GM12878 (cell line): ENCODE results near the gene MVB12B. TPM values are rescaled to one million over a fixed set of nuclear protein-coding genes. Genes with fewer than 3 reads are reported as not detected.
"Not testable (repeated sequence)": the region's sequence is repeated elsewhere in the genome, so short reads cannot be mapped to it uniquely, and the experiment has no call there.

Experiments used
- ATAC-seq: fragments of 200-7000 bp; cut with Tn5 transposase; 3 replicates; pipeline ENCODE4 v1.9.1; 2020; ENCODE audit warnings: mild to moderate bottlenecking, moderate library complexity
- BruUV-seq: library from RNA; stranded (reverse); fragments of 400-500 nt; replicated peaks from 2 replicates; lab custom pipeline; 2021; lab: Mats Ljungman, UMichigan
- CTCF ChIA-PET: fragments of 300-600 bp; sonication (Branson Sonifier 250); formaldehyde crosslinking; extraction: SDS; loops from one replicate; lab custom pipeline; 2021; ENCODE audit warnings: inconsistent platforms; lab: Yijun Ruan, JAX
- POLR2A ChIA-PET: fragments of 350-600 bp; formaldehyde crosslinking; extraction: SDS; loops from one replicate; lab custom pipeline; 2021; ENCODE audit warnings: inconsistent platforms; lab: Charles Lee
- RAD21 ChIA-PET: fragments of 300-600 bp; sonication (Branson Sonifier 250); formaldehyde crosslinking; loops from one replicate; lab custom pipeline; 2023; ENCODE audit warnings: antibody characterized with exemption; ENCODE audit not compliant: unreplicated experiment; lab: Charles Lee
- SMC1A ChIA-PET: fragments of 300-600 bp; sonication (Branson Sonifier 250); formaldehyde crosslinking; loops from one replicate; lab custom pipeline; 2023; ENCODE audit not compliant: unreplicated experiment, uncharacterized antibody; lab: Charles Lee
- DNase-seq: peaks from one replicate; pipeline ENCODE4 v3.0.0-alpha.2; 2011; ENCODE audit warnings: low read depth, low spot score
- FAIRE-seq: peaks from 3 replicates; lab custom pipeline; 2011; peaks lifted over from hg19 to GRCh38; lab: Jason Lieb, UNC
- H2AFZ ChIP-seq: 2 replicates; pipeline ENCODE4 v1.6.0; 2011; ENCODE audit warnings: low read depth, low read length, control low read depth; ENCODE audit not compliant: control insufficient read depth
- H3K27ac ChIP-seq: 2 replicates; pipeline ENCODE4 v1.5.1; 2011; ENCODE audit warnings: control low read depth; ENCODE audit not compliant: control insufficient read depth, insufficient read depth
- H3K27me3 ChIP-seq, 2 experiments: replicated peaks in 1 of 2; 2 replicates each; pipeline versions ENCODE4 v1.6.0 to v1.6.1; 2011; ENCODE audit warnings: low read length in 1 of 2; ENCODE audit not compliant: control insufficient read depth in 2 of 2, insufficient read depth in 2 of 2
- H3K36me3 ChIP-seq, 2 experiments: 2 replicates each; pipeline ENCODE4 v1.5.1; 2011; ENCODE audit warnings: low read length in 1 of 2; ENCODE audit not compliant: control insufficient read depth in 2 of 2, insufficient read depth in 2 of 2
- H3K4me1 ChIP-seq: 2 replicates; pipeline ENCODE4 v1.6.1; 2011; ENCODE audit warnings: mild to moderate bottlenecking, low read length, moderate library complexity, mixed read lengths; ENCODE audit not compliant: control insufficient read depth, insufficient read depth
- H3K4me2 ChIP-seq: 2 replicates; pipeline ENCODE4 v1.6.0; 2011; ENCODE audit warnings: control low read depth; ENCODE audit not compliant: control insufficient read depth, insufficient read depth
- H3K4me3 ChIP-seq: fragments of 200-600 bp; sonication (generic); 2 replicates; pipeline ENCODE4 v1.5.1; 2016
- H3K79me2 ChIP-seq: 2 replicates; pipeline ENCODE4 v1.6.0; 2011; ENCODE audit warnings: low read length; ENCODE audit not compliant: control insufficient read depth, insufficient read depth
- H3K9ac ChIP-seq: 2 replicates; pipeline ENCODE4 v1.8.0; 2011; ENCODE audit warnings: low read length, control low read depth, mixed read lengths; ENCODE audit not compliant: control insufficient read depth, insufficient read depth
- H3K9me3 ChIP-seq: replicated peaks from 3 replicates; pipeline ENCODE4 v1.5.1; 2011; ENCODE audit warnings: mild to moderate bottlenecking, low read length; ENCODE audit not compliant: control insufficient read depth, insufficient read depth
- H4K20me1 ChIP-seq: 2 replicates; pipeline ENCODE4 v1.6.0; 2011; ENCODE audit not compliant: control insufficient read depth, insufficient read depth
- CHD2 ChIP-seq: IDR thresholded peaks from 2 replicates; pipeline ENCODE4 v1.6.1; 2011; ENCODE audit warnings: low read depth, low read length, improper control_type of control experiment, borderline replicate concordance
- EGR1 ChIP-seq, 2 experiments: IDR thresholded peaks; 1 replicate in 1 of 2; 2 replicates in 1 of 2; pipeline ENCODE4 v1.6.1; 2011 to 2012; ENCODE audit warnings: low read depth in 2 of 2, low read length in 2 of 2, borderline replicate concordance in 1 of 2, mild to moderate bottlenecking in 1 of 2, moderate library complexity in 1 of 2
- ESRRA ChIP-seq: IDR thresholded peaks from 2 replicates; pipeline ENCODE4 v1.6.1; 2012; ENCODE audit warnings: mild to moderate bottlenecking, low read length, improper control_type of control experiment
- GABPA ChIP-seq: IDR thresholded peaks from 2 replicates; pipeline ENCODE4 v1.6.1; 2014; ENCODE audit warnings: antibody characterized with exemption, low read depth, mild to moderate bottlenecking, inconsistent platforms
- MAX ChIP-seq: IDR thresholded peaks from 2 replicates; pipeline ENCODE4 v1.6.1; 2012; ENCODE audit warnings: low read depth, low read length, improper control_type of control experiment
- NKRF ChIP-seq: fragments of 450-650 bp; conservative IDR thresholded peaks from 2 replicates; pipeline ENCODE4 v1.6.1; 2017; ENCODE audit warnings: mild to moderate bottlenecking, moderate library complexity
- SPI1 ChIP-seq: IDR thresholded peaks from 2 replicates; pipeline ENCODE4 v1.6.1; 2011; ENCODE audit warnings: low read depth, mild to moderate bottlenecking, low read length, moderate library complexity, borderline replicate concordance; ENCODE audit not compliant: insufficient read depth
- TBL1XR1 ChIP-seq: IDR thresholded peaks from 2 replicates; pipeline ENCODE4 v1.6.1; 2012; ENCODE audit warnings: low read depth, low read length, improper control_type of control experiment
- ZBED1 ChIP-seq: IDR thresholded peaks from 2 replicates; pipeline ENCODE4 v1.6.1; 2016; ENCODE audit warnings: borderline replicate concordance
- ZBTB40 ChIP-seq: fragments of 450-650 bp; IDR thresholded peaks from 2 replicates; pipeline ENCODE4 v1.6.1; 2016; ENCODE audit warnings: mild to moderate bottlenecking, moderate library complexity, borderline replicate concordance
- ZNF274 ChIP-seq: IDR thresholded peaks from one replicate; pipeline ENCODE4 v1.8.0; 2011; ENCODE audit not compliant: insufficient read length, insufficient read depth
- WGBS: methylation state at CpG from one replicate; pipeline ENCODE4 v1.1.6; 2016; ENCODE audit warnings: low lambda C conversion rate; ENCODE audit not compliant: insufficient replicate concordance, insufficient coverage; ENCODE audit errors: missing lambda C conversion rate; 5-methylcytosine and 5-hydroxymethylcytosine counted together
- in situ Hi-C: fragments of 300-500 bp; cut with MboI; formaldehyde crosslinking; loops from 9 replicates; pipeline ENCODE4 v1.14.3; 2018; ENCODE audit warnings: mixed read lengths
- intact Hi-C: fragments of 100-400 bp; cut with micrococcal nuclease; formaldehyde crosslinking; loops from one replicate; pipeline ENCODE4 v1.14.2; 2022; ENCODE audit not compliant: unreplicated experiment
- polyA plus RNA-seq, 11 experiments: library from polyadenylated mRNA; depleted of rRNA in 4 of 11; unstranded in 6 of 11; stranded (reverse) in 5 of 11; fragments of >200 nt; fragmentation: Nextera tagmentation in 4 of 11; fragmentation: Illumina TruSeq in 1 of 11; extraction: Ambion mirVana in 4 of 11; extraction: Trizol in 1 of 11; gene quantifications; 1 replicate in 1 of 11; 2 replicates in 10 of 11; pipeline versions ENCODE4 v1.2.1 to v1.2.3, GENCODE V29; 2011 to 2016; ENCODE audit warnings: inconsistent platforms in 2 of 11, missing spikeins in 2 of 11, low read depth in 1 of 11
- total RNA-seq, 4 experiments: library from RNA; depleted of rRNA in 3 of 4; stranded (reverse); fragments of >200 nt in 3 of 4; fragmentation: Illumina TruSeq in 1 of 4; extraction: Trizol in 1 of 4; gene quantifications; 2 replicates each; pipeline versions ENCODE4 v1.2.1 to v1.2.3, GENCODE V29; 2013 to 2021

MVB12B gene
- total and polyA plus RNA-seq, 10 of the 15 experiments (the other 5 are each of a cell fraction or from before 2014, with no cell fraction given), result 0.08 TPM; not detected in 9

- in situ Hi-C loops, result loop anchor here (5.0 to 10.0 kb wide), 2 partner anchors 61 to 1069 kb away; no protein-coding TSS in a partner anchor
- FAIRE-seq (no peak), ATAC-seq (no peak)
- no TSS peak for BruUV-seq
- H4K20me1 ChIP-seq, result no peaks in the 10 kb centered on the region
- H3K9ac ChIP-seq, result no peak overlapping the region
- H3K27ac ChIP-seq, result no peak overlapping the region
- no peak overlapping the region for H3K4me3 ChIP-seq
- H3K36me3 ChIP-seq, result no peaks in the 10 kb centered on the region
- peaks cover 6% of the 10 kb centered on the region for H3K4me1 ChIP-seq
- H3K9me3 ChIP-seq, result no peaks in the 10 kb centered on the region; the same call in 2 of the 3 replicates
- 59% methylated on average over 12 of the region's 12 CpGs for WGBS
- H2AFZ ChIP-seq, result no peak overlapping the region
- POLR2A ChIA-PET, result no interaction called here
- intact Hi-C loops, result no loop called here
- SMC1A ChIA-PET, result interaction anchor here (0.6 kb wide), 1 partner anchor 1069 kb away, joined by 4 read pairs; no protein-coding TSS in a partner anchor
- H3K79me2 ChIP-seq, result no peaks in the 10 kb centered on the region
- RAD21 ChIA-PET, result no interaction called here
- CTCF ChIA-PET, result no interaction called here
- no peak for TF ChIP-seq NKRF
- no peak for TF ChIP-seq ESRRA
- no peak for TF ChIP-seq CHD2
- no peak for TF ChIP-seq ZBED1
- TF ChIP-seq MAX, result no peak
- TF ChIP-seq SPI1, result no peak
- TF ChIP-seq ZNF274, result no peak
- no peak for TF ChIP-seq EGR1 (IDR thresholded peaks at IDR 0.05; ENCODE audit: borderline replicate concordance in 1 of 2, low read depth in 2 of 2, low read length in 2 of 2)
- TF ChIP-seq ZBTB40, result no peak
- TF ChIP-seq GABPA, result no peak
- no peak for TF ChIP-seq TBL1XR1
- TF ChIP-seq, all 136 proteins: peak for 0
- Histone ChIP-seq H3K4me2 (no peak overlapping the region), H3K27me3 (peaks cover 0 to 1% of the 10 kb centered on the region in 2 experiments; a peak in 1 of 4 replicates)
- no peak for DNase-seq
Observed at GRCh38 chr9:126475933-126476555, 149.4 kb downstream of the MVB12B start.

GRCh38 chr9:126477432-126477831, 150.8 kb downstream of the MVB12B start:
- H3K9ac ChIP-seq, H3K36me3 ChIP-seq, BruUV-seq, intact Hi-C loops, H3K9me3 ChIP-seq, H4K20me1 ChIP-seq, H3K4me3 ChIP-seq, H3K27ac ChIP-seq, ATAC-seq, H3K4me1 ChIP-seq, H3K4me2 ChIP-seq, FAIRE-seq, CTCF ChIA-PET, H3K27me3 ChIP-seq, H3K79me2 ChIP-seq, SMC1A ChIA-PET, DNase-seq, H2AFZ ChIP-seq, POLR2A ChIA-PET, RAD21 ChIA-PET: not testable (repeated sequence)
- in situ Hi-C loops, result loop anchor here (5.0 to 10.0 kb wide), 2 partner anchors 63 to 1070 kb away; no protein-coding TSS in a partner anchor
- 4% methylated on average over 3 of the region's 3 CpGs for WGBS
